Spleen (tissue), 11 donors: ENCODE results near the gene PDXK. TPM values are rescaled to one million over a fixed set of nuclear protein-coding genes. Genes with fewer than 3 reads are reported as not detected.

ENCODE experiments used
- DNase-seq: peaks from one replicate; pipeline ENCODE4 v3.0.0-alpha.2; 2020
- H3K27ac ChIP-seq, 8 donors: fragments of 200-600 bp; sonication (generic) in 7 of 8; 1 replicate in 4 of 8; 2 replicates in 4 of 8; pipeline versions ENCODE4 v1.5.0 to v1.8.0; 2016 to 2021; ENCODE audit warnings: inconsistent platforms in 4 of 8, mild to moderate bottlenecking in 4 of 8, moderate library complexity in 1 of 8
- H3K27me3 ChIP-seq, 7 donors: fragments of 200-600 bp; sonication (generic) in 6 of 7; replicated peaks in 1 of 7; 1 replicate in 4 of 7; 2 replicates in 3 of 7; pipeline versions ENCODE4 v1.5.0 to v1.8.0; 2016 to 2021; ENCODE audit warnings: inconsistent platforms in 3 of 7, mild to moderate bottlenecking in 1 of 7
- H3K36me3 ChIP-seq, 6 donors: fragments of 200-600 bp; sonication (generic) in 5 of 6; 1 replicate in 4 of 6; 2 replicates in 2 of 6; pipeline versions ENCODE4 v1.5.0 to v1.8.0; 2016 to 2021; ENCODE audit warnings: inconsistent platforms in 2 of 6
- H3K4me1 ChIP-seq, 6 donors: fragments of 200-600 bp; sonication (generic) in 5 of 6; 1 replicate in 3 of 6; 2 replicates in 3 of 6; pipeline versions ENCODE4 v1.5.0 to v1.8.0; 2016 to 2021; ENCODE audit warnings: inconsistent platforms in 3 of 6
- H3K4me3 ChIP-seq, 8 donors: fragments of 200-600 bp; sonication (generic) in 7 of 8; 1 replicate in 4 of 8; 2 replicates in 4 of 8; pipeline versions ENCODE4 v1.5.0 to v1.8.0; 2016 to 2021; ENCODE audit warnings: inconsistent platforms in 4 of 8, mild to moderate bottlenecking in 4 of 8, moderate library complexity in 2 of 8
- H3K9me3 ChIP-seq, 8 donors: fragments of 200-600 bp; sonication (generic) in 7 of 8; 1 replicate in 4 of 8; 2 replicates in 4 of 8; pipeline versions ENCODE4 v1.5.0 to v1.8.0; 2016 to 2021; ENCODE audit warnings: inconsistent platforms in 4 of 8
- CTCF ChIP-seq, 11 experiments: fragments of 200-600 bp in 7 of 11; fragments of 450-650 bp in 4 of 11; sonication (generic) in 4 of 11; IDR thresholded peaks in 8 of 11; conservative IDR thresholded peaks in 3 of 11; 1 replicate in 7 of 11; 2 replicates in 4 of 11; pipeline versions ENCODE4 v1.4.0 to v1.8.0; 2016 to 2021; ENCODE audit warnings: antibody characterized with exemption in 11 of 11, inconsistent platforms in 4 of 11, mild to moderate bottlenecking in 1 of 11
- POLR2A ChIP-seq, 3 donors: fragments of 450-650 bp; IDR thresholded peaks; one replicate each; pipeline ENCODE4 v1.5.1; 2017; ENCODE audit warnings: antibody characterized with exemption in 3 of 3, mild to moderate bottlenecking in 1 of 3
- POLR2AphosphoS5 ChIP-seq, 3 donors: sonication (generic); formaldehyde crosslinking; IDR thresholded peaks; one replicate each; pipeline ENCODE4 v1.5.1; 2017; ENCODE audit warnings: antibody characterized with exemption in 3 of 3
- WGBS, 5 donors: extraction: QIAGEN DNeasy Blood & Tissue Kit in 3 of 5; methylation state at CpG; one replicate each; pipeline versions ENCODE4 v1.1.5 to v1.1.7; 2013 to 2018; 5-methylcytosine and 5-hydroxymethylcytosine counted together
- intact Hi-C: fragments of 100-400 bp; cut with DNase I; formaldehyde crosslinking; loops from one replicate; pipeline ENCODE4 v1.15.0; 2023; ENCODE audit warnings: low total_unique reads
- polyA plus RNA-seq, 3 donors: library from polyadenylated mRNA; stranded (reverse); fragments of 200-250 nt; gene quantifications; one replicate each; pipeline ENCODE4 v1.2.1, GENCODE V29; 2013
- total RNA-seq, 7 donors: library from RNA; depleted of rRNA in 3 of 7; stranded (reverse); fragments of >200 nt in 3 of 7; fragmentation: NEBNext Ultra II Directional in 4 of 7; extraction: Animal tissue kit (Norgen Biotek cat#: 25700) in 4 of 7; gene quantifications; one replicate each; pipeline versions ENCODE4 v1.1.0 to v1.2.1, GENCODE V29; 2016 to 2021
- donor health status: healthy with polysubstance abuse.
- donor health status: DM: no; HTN: no; CAD: no; lungs with moderate emphysema.
- donor health status: DM: no; HTN: no; CAD: no.
- donor health status: Bipolar disorder and iron deficiency.
- donor health status: healthy.
- donor health status: DM: no; HTN: no; CAD: no.
- donor health status: DM: yes; HTN: yes; CAD: no.

Gene PDXK
- total and polyA plus RNA-seq, 10 donors: 17.9 to 82.9 (median 51.0) TPM

- Histone ChIP-seq H3K9me3 (no peaks in the 10 kb centered on the region), H3K27ac (no peak overlapping the region), H3K27me3 (no peaks in the 10 kb centered on the region), H3K4me1 (peaks cover 0 to 24% (median 8%) of the 10 kb centered on the region in 6 donors), H3K36me3 (peaks cover 0 to 100% (median 70%) of the 10 kb centered on the region in 6 donors), H3K4me3 (no peak overlapping the region)
- intact Hi-C loops: no loop called here
- 87 to 91% (median 90%) methylated on average over 21 to 26 of the region's 26 CpGs for WGBS, 5 donors
- DNase-seq: no peak
- TF ChIP-seq POLR2AphosphoS5 (IDR thresholded peaks at IDR 0.05): no peak
- no peak for TF ChIP-seq CTCF (IDR thresholded peaks at IDR 0.05 in 8 of 11, conservative IDR thresholded peaks at IDR 0.05 in 3 of 11)
- no peak for TF ChIP-seq POLR2A (IDR thresholded peaks at IDR 0.05)
Observed at GRCh38 chr21:43754948-43755781, 36.2 kb downstream of the PDXK start.

- H3K4me3 ChIP-seq: no peak overlapping the region
- no peaks in the 10 kb centered on the region for H3K9me3 ChIP-seq
- TF ChIP-seq CTCF (IDR thresholded peaks at IDR 0.05 in 8 of 11, conservative IDR thresholded peaks at IDR 0.05 in 3 of 11) (no peak), POLR2AphosphoS5 (IDR thresholded peaks at IDR 0.05) (no peak), POLR2A (IDR thresholded peaks at IDR 0.05) (no peak)
- no peaks in the 10 kb centered on the region for H3K27me3 ChIP-seq
- peaks cover 0 to 24% (median 8%) of the 10 kb centered on the region in 6 donors for H3K4me1 ChIP-seq
- intact Hi-C loops: no loop called here
- 93 to 97% (median 96%) methylated on average over 28 to 37 of the region's 37 CpGs for WGBS, 5 donors
- no peak for DNase-seq
- peaks cover 0 to 100% (median 70%) of the 10 kb centered on the region in 6 donors for H3K36me3 ChIP-seq
- no peak overlapping the region for H3K27ac ChIP-seq
Observed at GRCh38 chr21:43755820-43756594, 37.1 kb downstream of the PDXK start.

GRCh38 chr21:43757601-43758000 lies 38.7 kb downstream of the PDXK start:
- WGBS, 5 donors: 65 to 85% (median 78%) methylated on average over 14 to 16 of the region's 16 CpGs
- no peaks in the 10 kb centered on the region for H3K9me3 ChIP-seq
- peak overlapping the region; percentile 33 to 80 (median 68) for H3K27ac ChIP-seq
- peak; percentile 82 for DNase-seq
- H3K36me3 ChIP-seq: peaks cover 0 to 100% (median 64%) of the 10 kb centered on the region in 6 donors
- no peak for TF ChIP-seq POLR2A (IDR thresholded peaks at IDR 0.05)
- peak in 1 of 11 experiments; percentile 7 for TF ChIP-seq CTCF (IDR thresholded peaks at IDR 0.05 in 8 of 11, conservative IDR thresholded peaks at IDR 0.05 in 3 of 11)
- TF ChIP-seq POLR2AphosphoS5 (IDR thresholded peaks at IDR 0.05): peak; percentile 25 to 75 (median 63)
- intact Hi-C loops: no loop called here
- peaks cover 0 to 24% (median 8%) of the 10 kb centered on the region in 6 donors for H3K4me1 ChIP-seq
- H3K4me3 ChIP-seq: no peak overlapping the region
- H3K27me3 ChIP-seq: no peaks in the 10 kb centered on the region
